H1 (cell line): ENCODE results near the gene HDAC9.

Experiments
- CHD2 ChIP-seq: IDR thresholded peaks from 2 replicates; pipeline ENCODE4 v1.6.1; 2012; ENCODE audit warnings: low read length, improper control_type of control experiment
- CTCF ChIP-seq, 3 experiments: IDR thresholded peaks; 1 replicate in 2 of 3; 2 replicates in 1 of 3; pipeline versions ENCODE4 v1.5.1 to v1.6.1; 2011; ENCODE audit warnings: low read length in 3 of 3, mild to moderate bottlenecking in 3 of 3, inconsistent platforms in 2 of 3, low read depth in 1 of 3, moderate library complexity in 1 of 3; ENCODE audit not compliant: insufficient read depth in 1 of 3; ENCODE audit errors: control extremely low read depth in 1 of 3
- GTF2F1 ChIP-seq: IDR thresholded peaks from 2 replicates; pipeline ENCODE4 v1.6.1; 2012; ENCODE audit warnings: low read depth, low read length, improper control_type of control experiment, borderline replicate concordance
- MAX ChIP-seq: IDR thresholded peaks from 2 replicates; pipeline ENCODE4 v1.6.1; 2012; ENCODE audit warnings: inconsistent platforms
- NANOG ChIP-seq: IDR thresholded peaks from 2 replicates; pipeline ENCODE4 v1.6.1; 2011; ENCODE audit warnings: low read length, low read depth, mild to moderate bottlenecking, inconsistent platforms; ENCODE audit not compliant: insufficient read depth, poor library complexity, severe bottlenecking
- POLR2AphosphoS5 ChIP-seq: IDR thresholded peaks from 2 replicates; pipeline ENCODE4 v1.6.1; 2011; ENCODE audit warnings: low read depth, low read length
- RAD21 ChIP-seq, 2 experiments: IDR thresholded peaks in 1 of 2; conservative IDR thresholded peaks in 1 of 2; 2 replicates each; pipeline ENCODE4 v1.6.1; 2011; ENCODE audit warnings: low read depth in 2 of 2, low read length in 2 of 2, improper control_type of control experiment in 1 of 2, inconsistent platforms in 1 of 2, mild to moderate bottlenecking in 1 of 2, moderate library complexity in 1 of 2
- SUZ12 ChIP-seq: fragments of 200-600 bp; sonication (generic); IDR thresholded peaks from 2 replicates; pipeline ENCODE4 v1.6.1; 2012; ENCODE audit warnings: mild to moderate bottlenecking, inconsistent platforms, low read length, moderate library complexity, mixed read lengths

GRCh38 chr7:18496341-18496700, 772 bp downstream of the HDAC9 start:
- TF ChIP-seq CTCF (IDR thresholded peaks at IDR 0.05; ENCODE audit: control extremely low read depth in 1 of 3, insufficient read depth in 1 of 3, low read depth in 1 of 3, low read length in 3 of 3): no peak
- no peak for TF ChIP-seq NANOG
- no peak for TF ChIP-seq RAD21 (IDR thresholded peaks at IDR 0.05 in 1 of 2, conservative IDR thresholded peaks at IDR 0.05 in 1 of 2; ENCODE audit: low read depth in 2 of 2, low read length in 2 of 2)
- no peak for TF ChIP-seq CHD2
- TF ChIP-seq POLR2AphosphoS5: no peak
- TF ChIP-seq MAX: no peak
- no peak for TF ChIP-seq SUZ12
- TF ChIP-seq GTF2F1: no peak
